H1 (cell line): ENCODE results near the gene MGAT5. TPM values are rescaled to one million over a fixed set of nuclear protein-coding genes. Genes with fewer than 3 reads are reported as not detected.

Experiments
- CTCF ChIA-PET: fragments of 300-600 bp; sonication (Branson Sonifier 250); formaldehyde crosslinking; loops from one replicate; lab custom pipeline; 2021; ENCODE audit not compliant: partially characterized antibody; lab: Charles Lee
- POLR2A ChIA-PET: fragments of 300-600 bp; sonication (Branson Sonifier 250); formaldehyde crosslinking; loops from one replicate; lab custom pipeline; 2021; ENCODE audit warnings: inconsistent platforms; ENCODE audit not compliant: partially characterized antibody; lab: Charles Lee
- DNase-seq, 2 experiments: peaks; one replicate each; pipeline versions ENCODE4 v3.0.0 to v3.0.0-alpha.2; 2010 to 2022; ENCODE audit warnings: low spot score in 2 of 2, low read depth in 1 of 2, mixed read lengths in 1 of 2
- FAIRE-seq: peaks from 2 replicates; lab custom pipeline; 2011; peaks lifted over from hg19 to GRCh38; lab: Jason Lieb, UNC
- H2AFZ ChIP-seq: 2 replicates; pipeline ENCODE4 v1.8.1; 2012; ENCODE audit warnings: low read length, inconsistent platforms
- H2AK5ac ChIP-seq: 2 replicates; pipeline ENCODE4 v1.6.1; 2013; ENCODE audit warnings: low read depth, low read length
- H2BK120ac ChIP-seq: replicated peaks from 2 replicates; pipeline ENCODE3; 2013; ENCODE audit warnings: low read depth, low read length, inconsistent platforms
- H2BK12ac ChIP-seq: 2 replicates; pipeline ENCODE4 v1.6.1; 2013; ENCODE audit warnings: low read depth, low read length
- H2BK15ac ChIP-seq: 2 replicates; pipeline ENCODE4 v1.6.1; 2013; ENCODE audit warnings: low read length
- H2BK20ac ChIP-seq: 2 replicates; pipeline ENCODE4 v1.6.1; 2013; ENCODE audit warnings: low read length
- H2BK5ac ChIP-seq: 2 replicates; pipeline ENCODE4 v1.6.1; 2013; ENCODE audit warnings: low read depth, low read length
- H3K14ac ChIP-seq: 2 replicates; pipeline ENCODE4 v1.6.1; 2013; ENCODE audit warnings: inconsistent platforms; ENCODE audit not compliant: insufficient read length
- H3K18ac ChIP-seq: 2 replicates; pipeline ENCODE4 v1.6.1; 2013; ENCODE audit warnings: low read length; ENCODE audit errors: extremely low read depth
- H3K23ac ChIP-seq: 2 replicates; pipeline ENCODE4 v1.6.1; 2013; ENCODE audit warnings: inconsistent platforms; ENCODE audit not compliant: insufficient read length
- H3K23me2 ChIP-seq: 2 replicates; pipeline ENCODE4 v1.6.1; 2013; ENCODE audit warnings: low read depth, low read length
- H3K27ac ChIP-seq: 2 replicates; pipeline ENCODE4 v1.6.1; 2011; ENCODE audit warnings: low read depth, low read length, inconsistent platforms
- H3K27me3 ChIP-seq, 4 experiments: replicated peaks in 1 of 4; 1 replicate in 1 of 4; 2 replicates in 3 of 4; pipeline versions ENCODE4 v1.6.1 to v1.8.1; 2011 to 2013; ENCODE audit warnings: low read length in 3 of 4, mild to moderate bottlenecking in 3 of 4, inconsistent platforms in 2 of 4, mixed read lengths in 2 of 4, moderate library complexity in 1 of 4; ENCODE audit not compliant: control insufficient read depth in 3 of 4, insufficient read depth in 3 of 4; ENCODE audit errors: extremely low read depth in 1 of 4
- H3K36me3 ChIP-seq, 4 experiments: 2 replicates each; pipeline versions ENCODE4 v1.6.1 to v1.8.1; 2011 to 2013; ENCODE audit warnings: mild to moderate bottlenecking in 4 of 4, low read length in 3 of 4, moderate library complexity in 2 of 4, control low read depth in 1 of 4, inconsistent platforms in 1 of 4; ENCODE audit not compliant: insufficient read depth in 4 of 4, control insufficient read depth in 2 of 4
- H3K4ac ChIP-seq: replicated peaks from 2 replicates; pipeline ENCODE3; 2013; ENCODE audit warnings: low read length, low read depth, mixed read lengths, inconsistent platforms; ENCODE audit not compliant: insufficient read length
- H3K4me1 ChIP-seq, 4 experiments: replicated peaks in 1 of 4; 1 replicate in 1 of 4; 2 replicates in 3 of 4; pipeline versions ENCODE4 v1.6.1 to v1.8.1; 2011 to 2013; ENCODE audit warnings: low read length in 3 of 4, inconsistent platforms in 2 of 4, mixed read lengths in 1 of 4; ENCODE audit not compliant: insufficient read depth in 4 of 4, control insufficient read depth in 3 of 4
- H3K4me2 ChIP-seq, 2 experiments: 2 replicates each; pipeline versions ENCODE4 v1.6.1 to v1.8.1; 2011 to 2013; ENCODE audit warnings: low read depth in 2 of 2, low read length in 2 of 2, control low read depth in 1 of 2, inconsistent platforms in 1 of 2, mild to moderate bottlenecking in 1 of 2; ENCODE audit not compliant: insufficient read depth in 1 of 2
- H3K4me3 ChIP-seq, 4 experiments: fragments of 200-600, 300-600 bp in 1 of 4; sonication (generic), shearing (Covaris generic), sonication (Bioruptor Twin) in 1 of 4; 2 replicates each; pipeline versions ENCODE4 v1.5.1 to v1.8.1; 2011 to 2016; ENCODE audit warnings: low read length in 4 of 4, low read depth in 3 of 4, control low read depth in 2 of 4, inconsistent platforms in 2 of 4, mild to moderate bottlenecking in 2 of 4, mixed read lengths in 1 of 4, moderate library complexity in 1 of 4; ENCODE audit not compliant: insufficient read depth in 2 of 4; ENCODE audit errors: extremely low read depth in 1 of 4
- H3K56ac ChIP-seq: replicated peaks from 2 replicates; pipeline ENCODE3; 2013; ENCODE audit warnings: low read depth, mild to moderate bottlenecking, mixed read lengths, low read length, inconsistent platforms; ENCODE audit not compliant: insufficient read length
- H3K79me1 ChIP-seq: 2 replicates; pipeline ENCODE4 v1.6.1; 2013; ENCODE audit warnings: low read depth, low read length, control low read depth
- H3K79me2 ChIP-seq, 2 experiments: 2 replicates each; pipeline versions ENCODE4 v1.6.1 to v1.8.1; 2012 to 2013; ENCODE audit warnings: low read length in 2 of 2, mild to moderate bottlenecking in 2 of 2, inconsistent platforms in 1 of 2; ENCODE audit not compliant: insufficient read depth in 2 of 2, control insufficient read depth in 1 of 2
- H3K9ac ChIP-seq, 4 experiments: replicated peaks in 1 of 4; 1 replicate in 1 of 4; 2 replicates in 3 of 4; pipeline versions ENCODE4 v1.6.1 to v1.8.1; 2011 to 2013; ENCODE audit warnings: low read depth in 3 of 4, low read length in 3 of 4, control low read depth in 2 of 4, mild to moderate bottlenecking in 2 of 4, moderate library complexity in 2 of 4, inconsistent platforms in 1 of 4; ENCODE audit errors: extremely low read depth in 1 of 4
- H3K9me3 ChIP-seq, 2 experiments: 2 replicates each; pipeline versions ENCODE4 v1.6.1 to v1.8.1; 2012 to 2013; ENCODE audit warnings: mild to moderate bottlenecking in 2 of 2, moderate library complexity in 2 of 2, control low read depth in 1 of 2, inconsistent platforms in 1 of 2, low read depth in 1 of 2, low read length in 1 of 2, mixed read lengths in 1 of 2; ENCODE audit not compliant: insufficient read depth in 2 of 2
- H4K20me1 ChIP-seq, 2 experiments: replicated peaks in 1 of 2; 2 replicates each; pipeline versions ENCODE3 to v1.8.1; 2011 to 2013; ENCODE audit warnings: inconsistent platforms in 2 of 2, low read length in 2 of 2, mild to moderate bottlenecking in 1 of 2; ENCODE audit not compliant: insufficient read depth in 2 of 2, control insufficient read depth in 1 of 2
- H4K5ac ChIP-seq: 2 replicates; pipeline ENCODE4 v1.6.1; 2013; ENCODE audit warnings: low read length, low read depth, mixed read lengths, inconsistent platforms; ENCODE audit not compliant: insufficient read length
- H4K8ac ChIP-seq: 2 replicates; pipeline ENCODE4 v1.8.0; 2013; ENCODE audit warnings: mild to moderate bottlenecking, moderate library complexity, low read length, inconsistent platforms; ENCODE audit not compliant: insufficient read depth; ENCODE audit errors: extremely low read depth
- H4K91ac ChIP-seq: replicated peaks from 2 replicates; pipeline ENCODE3; 2013; ENCODE audit warnings: low read length, mixed read lengths, inconsistent platforms; ENCODE audit not compliant: insufficient read length
- ASH2L ChIP-seq: fragments of 200-600, 300-600 bp; sonication (generic); IDR thresholded peaks from one replicate; pipeline ENCODE4 v1.7.1; 2017; ENCODE audit warnings: low read length
- CBX5 ChIP-seq: fragments of 300-800, 300-1000 bp; sonication (generic); IDR thresholded peaks from 2 replicates; pipeline ENCODE4 v1.7.1; 2016; ENCODE audit warnings: antibody characterized with exemption, low read length, low read depth
- CEBPB ChIP-seq: IDR thresholded peaks from 2 replicates; pipeline ENCODE4 v1.6.1; 2012; ENCODE audit warnings: low read depth, low read length
- CHD1 ChIP-seq: IDR thresholded peaks from 2 replicates; pipeline ENCODE4 v1.6.1; 2012; ENCODE audit warnings: low read depth, low read length, improper control_type of control experiment
- CREB1 ChIP-seq: IDR thresholded peaks from 2 replicates; pipeline ENCODE4 v1.6.1; 2012; ENCODE audit warnings: inconsistent platforms
- EZH2 ChIP-seq: fragments of 200-600 bp; sonication (generic); IDR thresholded peaks from 2 replicates; pipeline ENCODE4 v1.7.1; 2012; ENCODE audit warnings: low read depth, mild to moderate bottlenecking, moderate library complexity, low read length, inconsistent platforms; ENCODE audit not compliant: severe bottlenecking
- KDM1A ChIP-seq: fragments of 200-600, 300-600 bp; sonication (generic); IDR thresholded peaks from 2 replicates; pipeline ENCODE4 v1.7.1; 2016; ENCODE audit warnings: mild to moderate bottlenecking, low read length, borderline replicate concordance
- KDM5A ChIP-seq: fragments of 200-600 bp; IDR thresholded peaks from 2 replicates; pipeline ENCODE4 v1.7.1; 2012; ENCODE audit warnings: mild to moderate bottlenecking, low read length, inconsistent platforms, mixed read lengths
- NANOG ChIP-seq: IDR thresholded peaks from 2 replicates; pipeline ENCODE4 v1.6.1; 2011; ENCODE audit warnings: low read length, low read depth, mild to moderate bottlenecking, inconsistent platforms; ENCODE audit not compliant: insufficient read depth, poor library complexity, severe bottlenecking
- RFX5 ChIP-seq: IDR thresholded peaks from 2 replicates; pipeline ENCODE4 v1.6.1; 2011; ENCODE audit warnings: low read depth, low read length, improper control_type of control experiment, borderline replicate concordance
- SAP30 ChIP-seq: fragments of 300-600 bp; sonication (generic); IDR thresholded peaks from 2 replicates; pipeline ENCODE4 v1.7.1; 2012; ENCODE audit warnings: low read length, moderate library complexity, mild to moderate bottlenecking, inconsistent platforms; ENCODE audit not compliant: insufficient read depth, insufficient replicate concordance
- SIX5 ChIP-seq: IDR thresholded peaks from 2 replicates; pipeline ENCODE4 v1.6.1; 2011; ENCODE audit warnings: mild to moderate bottlenecking, low read depth, low read length
- SP1 ChIP-seq: IDR thresholded peaks from 2 replicates; pipeline ENCODE4 v1.6.1; 2011; ENCODE audit warnings: low read depth, low read length
- TAF1 ChIP-seq: IDR thresholded peaks from 2 replicates; pipeline ENCODE4 v1.6.1; 2011; ENCODE audit warnings: mild to moderate bottlenecking, low read depth, low read length
- WGBS, 2 experiments: shearing (Covaris generic) in 1 of 2; methylation state at CpG; one replicate each; pipeline versions ENCODE4 v1.1.6 to v1.1.7; 2013 to 2015; ENCODE audit warnings: low lambda C conversion rate in 2 of 2, mixed read lengths in 2 of 2, inconsistent platforms in 1 of 2, low coverage in 1 of 2, missing lambda C conversion rate in 1 of 2; ENCODE audit not compliant: insufficient replicate concordance in 2 of 2, insufficient coverage in 1 of 2, insufficient read length in 1 of 2; ENCODE audit errors: extremely low coverage in 1 of 2, missing lambda C conversion rate in 1 of 2; 5-methylcytosine and 5-hydroxymethylcytosine counted together
- polyA plus RNA-seq, 7 experiments: library from polyadenylated mRNA; depleted of rRNA in 3 of 7; stranded (reverse) in 5 of 7; unstranded in 2 of 7; fragments of >200 nt in 5 of 7; fragments of 200-250 nt in 2 of 7; gene quantifications; 1 replicate in 5 of 7; 2 replicates in 1 of 7; 4 replicates in 1 of 7; pipeline versions ENCODE4 v1.2.1 to v1.2.3, GENCODE V29; 2011 to 2013; ENCODE audit warnings: missing spikeins in 2 of 7, mixed read lengths in 2 of 7
- total RNA-seq: library from RNA; stranded (reverse); fragmentation: NEBNext Ultra II Directional; extraction: Animal tissue kit (Norgen Biotek cat#: 25700); gene quantifications from 2 replicates; pipeline ENCODE4 v1.2.1, GENCODE V29; 2021
- TF ChIP-seq, protein P1 (sequence below): IDR thresholded peaks from 2 replicates; pipeline ENCODE4 v1.6.1; 2011; ENCODE audit warnings: low read depth, mild to moderate bottlenecking, low read length; ENCODE audit not compliant: insufficient read depth

The MGAT5 gene
- total and polyA plus RNA-seq, 2 of the 8 experiments (the other 6 are each of a cell fraction or from before 2014, with no cell fraction given) = 11.2 to 49.2 TPM

DNA sequence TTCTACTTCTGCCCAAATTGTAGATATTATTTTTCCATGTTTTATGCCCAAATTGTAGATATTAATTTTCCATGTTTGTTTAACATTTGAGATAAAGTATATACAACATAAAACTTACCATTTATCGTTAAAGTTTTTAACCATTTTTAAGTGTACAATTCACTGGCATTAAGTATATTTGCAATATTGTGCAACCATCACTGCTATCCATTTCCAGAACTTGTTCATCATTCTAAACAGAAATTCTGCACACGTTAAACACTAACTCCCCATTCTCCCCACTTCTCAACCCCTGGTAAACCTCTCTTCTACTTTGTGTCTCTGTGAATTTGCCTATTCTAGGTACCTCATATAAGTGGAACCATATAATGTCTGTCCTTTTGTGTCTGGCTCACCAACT lies 162.1 kb downstream of the MGAT5 start:
- H4K20me1 ChIP-seq = peaks cover 0 to 2% of the 10 kb centered on the region in 2 experiments
- CTCF ChIA-PET = interaction anchor here (0.7 to 1.8 kb wide), 3 partner anchors 34 to 245 kb away, joined by 3 to 13 read pairs (median 7); no protein-coding TSS in a partner anchor
- H3K56ac ChIP-seq = no peak overlapping the region
- H2BK20ac ChIP-seq = no peak overlapping the region
- no peak overlapping the region for H2AFZ ChIP-seq
- peaks cover 0 to 5% (median 0%) of the 10 kb centered on the region in 4 experiments; a peak in 1 of 8 replicates for H3K36me3 ChIP-seq
- no peaks in the 10 kb centered on the region for H3K27me3 ChIP-seq
- H2AK5ac ChIP-seq = no peak overlapping the region
- no peak overlapping the region for H3K9ac ChIP-seq
- no peaks in the 10 kb centered on the region for H3K23me2 ChIP-seq
- no peak overlapping the region for H2BK12ac ChIP-seq
- H3K23ac ChIP-seq = no peak overlapping the region
- H4K8ac ChIP-seq = no peak overlapping the region
- no peak overlapping the region for H3K18ac ChIP-seq
- H3K14ac ChIP-seq = no peak overlapping the region
- TF ChIP-seq ASH2L (no peak), NANOG (no peak), SAP30 (no peak), RFX5 (no peak), CREB1 (no peak), TAF1 (no peak), KDM5A (no peak), KDM1A (no peak), SIX5 (no peak), SP1 (no peak), CHD1 (no peak), CEBPB (no peak), EZH2 (no peak), CBX5 (no peak)
- TF ChIP-seq, protein P1, sequence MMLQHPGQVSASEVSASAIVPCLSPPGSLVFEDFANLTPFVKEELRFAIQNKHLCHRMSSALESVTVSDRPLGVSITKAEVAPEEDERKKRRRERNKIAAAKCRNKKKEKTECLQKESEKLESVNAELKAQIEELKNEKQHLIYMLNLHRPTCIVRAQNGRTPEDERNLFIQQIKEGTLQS = no peak
- H3K4me2 ChIP-seq = no peak overlapping the region
- H4K91ac ChIP-seq = no peak overlapping the region
- no peaks in the 10 kb centered on the region for H3K79me1 ChIP-seq
- WGBS, 2 experiments = 93% methylated on average over 2 of the region's 2 CpGs; no CpG with 5 or more reads in 1 of the 2 experiments
- no peak overlapping the region for H2BK15ac ChIP-seq
- peaks cover 0 to 8% (median 0%) of the 10 kb centered on the region in 4 experiments; a peak in 1 of 7 replicates for H3K4me1 ChIP-seq
- DNase-seq (no peak), FAIRE-seq (no peak)
- H3K79me2 ChIP-seq = no peaks in the 10 kb centered on the region
- no peaks in the 10 kb centered on the region for H3K9me3 ChIP-seq
- POLR2A ChIA-PET = no interaction called here
- no peak overlapping the region for H2BK5ac ChIP-seq
- H3K4me3 ChIP-seq = no peak overlapping the region
- no peak overlapping the region for H4K5ac ChIP-seq
- H3K4ac ChIP-seq = no peak overlapping the region
- H3K27ac ChIP-seq = no peak overlapping the region
- no peak overlapping the region for H2BK120ac ChIP-seq
